HG03025 (cell line): ENCODE measurements around the gene CPXCR1.
"Not testable (repeated sequence)": the region's sequence is repeated elsewhere in the genome, so short reads cannot be mapped to it uniquely, and the experiment has no call there.

Source experiments
- ATAC-seq: cut with Tn5 transposase; IDR thresholded peaks from one replicate; pipeline ENCODE4 v1.9.1; 2021; ENCODE audit warnings: mild to moderate bottlenecking, moderate library complexity; ENCODE audit not compliant: unreplicated experiment, low FRiP score

The CPXCR1 gene

GRCh38 chrX:88746925-88747324 lies at the start of gene CPXCR1:
Gene CPXCR1 (plus strand): TSS chrX:88747225. CDS start chrX:88753415, 6,190 bp downstream.
- ATAC-seq: no peak

- no peak for ATAC-seq
Observed at GRCh38 chrX:88735835-88736234, 11.2 kb upstream of the CPXCR1 start.

GRCh38 chrX:88746215-88746614 lies 810 bp upstream of the CPXCR1 start:
- ATAC-seq: not testable (repeated sequence)

- not testable (repeated sequence) for ATAC-seq
Observed at GRCh38 chrX:88752339-88752738, 5.3 kb downstream of the CPXCR1 start.

- ATAC-seq: no peak
Observed at GRCh38 chrX:88789825-88790224, 42.8 kb downstream of the CPXCR1 start.
